A549 treated with DMSO at 1 μM for 4 hours (cell line): ENCODE measurements around the gene TTYH1. TPM values are rescaled to one million over a fixed set of nuclear protein-coding genes. Genes with fewer than 3 reads are reported as not detected.

Experiments used
- total RNA-seq: library from RNA; stranded (reverse); fragments of 200-300 nt; extraction: Qiagen RNA extraction; gene quantifications from 5 replicates; pipeline ENCODE4 v1.2.3, GENCODE V29; 2022; ENCODE audit warnings: low read depth

The TTYH1 gene
- total RNA-seq, result 0.14 to 0.34 TPM (median 0.25 TPM) in 4 of 5 replicates, not detected in the other

GRCh38 chr19:54415208-54415900 lies at the start of gene TTYH1:
TTYH1 (plus strand) TSS chr19:54415464; CDS start chr19:54415553, 89 bp downstream.

DNA sequence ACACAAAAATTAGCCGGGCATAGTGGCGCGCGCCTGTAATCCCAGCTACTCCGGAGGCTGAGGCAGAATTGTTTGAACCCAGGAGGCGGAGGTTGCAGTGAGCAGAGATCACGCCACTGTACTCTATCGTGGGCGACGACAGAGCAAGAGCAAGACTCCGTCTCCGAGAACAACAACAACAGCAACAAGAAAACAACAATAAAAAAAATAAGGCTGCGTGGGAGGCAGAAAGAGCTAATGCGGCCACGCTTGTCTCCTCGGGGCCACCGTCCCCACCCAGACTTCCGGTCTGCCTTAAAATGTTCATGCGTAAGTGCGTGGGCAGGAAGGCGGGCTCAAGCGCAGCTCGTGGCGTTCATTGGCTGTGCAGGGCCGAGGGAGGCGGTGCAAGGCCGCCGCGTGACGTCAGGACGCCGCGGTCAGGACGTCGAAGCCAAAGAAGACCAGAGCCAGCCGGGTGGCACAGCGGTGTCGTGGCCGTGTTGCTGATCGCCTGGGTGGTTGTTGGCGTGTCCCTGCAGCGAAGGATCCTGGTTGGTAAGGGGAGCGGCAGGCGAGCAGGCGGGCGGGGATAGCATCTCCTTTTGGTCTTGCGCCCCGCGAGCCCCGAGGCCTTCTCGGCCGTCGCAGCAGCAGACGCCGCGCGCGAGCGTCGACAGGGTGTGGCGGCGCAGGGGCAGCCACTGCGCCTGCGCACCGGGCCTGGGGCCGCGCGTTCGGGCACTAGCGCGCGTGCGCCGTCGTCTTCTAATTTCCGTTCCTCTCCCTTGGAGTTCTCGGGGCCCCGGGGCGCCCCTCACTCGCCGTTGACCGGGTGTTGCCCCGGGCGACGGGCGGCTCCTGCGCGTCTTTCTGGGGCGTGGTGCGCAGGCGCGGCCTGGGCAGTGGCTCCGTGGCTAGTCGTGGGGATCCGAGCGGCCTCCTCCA lies 33.8 kb downstream of the TTYH1 start, which contains the start of gene LENG8:
TSS of gene LENG8 (plus strand) at position 426 of the 927 bp plus-strand sequence. CDS start 2,146 bp downstream, outside the sequence.

DNA sequence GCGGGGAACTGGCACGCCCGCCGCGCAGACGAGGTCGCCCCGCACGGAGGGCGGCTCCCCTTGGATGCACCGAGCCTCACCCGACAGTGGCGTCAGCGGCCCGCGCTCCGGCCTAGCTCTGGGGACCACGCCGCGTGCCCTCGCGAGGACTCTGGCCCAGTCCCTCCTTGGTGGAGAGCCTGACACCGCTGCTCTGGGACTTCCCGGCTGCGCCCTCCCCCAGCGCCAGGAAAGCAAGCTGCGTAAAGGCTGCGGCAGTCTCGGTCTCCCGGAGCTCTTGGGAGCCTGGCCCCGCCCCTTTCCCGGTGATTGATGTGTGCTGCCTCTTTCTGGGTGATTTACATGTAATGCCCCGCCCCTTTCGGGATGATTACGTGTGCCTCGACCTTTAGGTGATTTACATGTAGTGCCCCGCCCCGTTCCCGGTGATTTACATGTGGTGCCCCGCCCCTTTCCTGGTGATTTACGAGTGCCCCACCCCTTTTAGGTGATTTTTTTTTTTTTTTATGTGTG lies 48.3 kb downstream of the TTYH1 start, which contains the start of gene LENG9:
TSS of gene LENG9 (minus strand) at position 248 of the 513 bp plus-strand sequence. CDS start 252 bp downstream, outside the sequence.

DNA sequence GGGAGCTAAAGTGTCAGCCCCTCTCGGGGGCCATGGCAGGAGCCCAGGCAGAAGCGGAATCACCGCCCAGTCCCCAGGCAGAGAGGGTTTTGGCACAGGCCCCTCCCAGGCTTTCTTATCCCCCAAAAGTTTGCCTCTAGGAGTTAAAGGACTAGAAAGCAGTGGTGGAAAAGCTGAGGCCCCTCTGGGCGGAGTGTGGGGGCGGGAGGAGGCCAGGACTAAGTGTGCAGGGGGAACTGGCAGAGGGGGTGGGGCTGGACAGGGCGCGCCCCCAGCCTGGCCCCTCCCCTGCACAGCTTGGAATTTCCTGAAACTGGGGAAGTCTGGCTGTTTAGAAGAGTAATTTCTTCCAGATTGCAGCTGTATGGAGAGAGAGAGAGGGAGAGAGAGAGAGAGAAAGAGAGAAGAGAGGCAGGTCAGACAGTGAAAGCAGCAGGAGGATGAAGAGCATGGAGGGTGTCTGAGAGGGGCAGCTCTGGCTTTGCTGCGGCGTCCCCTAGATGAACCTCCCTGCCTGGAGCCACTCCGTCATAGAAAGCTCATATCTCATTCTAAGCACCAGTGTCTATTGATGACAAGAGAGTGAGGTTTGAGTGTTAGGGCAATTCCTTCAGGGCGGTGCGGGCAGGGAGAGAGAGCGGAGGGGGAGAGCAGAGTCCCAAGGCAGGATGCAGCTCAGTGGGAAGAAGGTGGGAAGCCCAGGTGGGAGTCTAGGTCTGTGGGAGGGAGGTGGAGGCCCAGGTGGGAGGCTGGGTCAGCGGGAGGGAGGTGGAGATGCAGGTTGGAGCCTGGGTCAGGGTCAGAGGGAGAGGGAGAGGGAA lies 58.0 kb downstream of the TTYH1 start, which contains the start of gene CDC42EP5:
TSS of gene CDC42EP5 (minus strand) at position 226 of the 821 bp plus-strand sequence. CDS start 7,749 bp downstream, outside the sequence.

Other genes with a start within 250 kb of the TTYH1 start
- gene TMC4, start 242.3 kb upstream of the TTYH1 start, total RNA-seq, result 0.99 to 1.2 TPM (median 1.1 TPM) in 5 replicates
- 125 to 191 TPM (median 159 TPM) in 5 replicates for gene MBOAT7, start 225.9 kb upstream of the TTYH1 start, total RNA-seq
- gene TSEN34, start 224.2 kb upstream of the TTYH1 start, total RNA-seq, result 84.4 to 129 TPM (median 119 TPM) in 5 replicates
- 2,084 to 2,876 TPM (median 2,101 TPM) in 5 replicates for gene RPS9, start 214.6 kb upstream of the TTYH1 start, total RNA-seq
- 0.04 to 0.17 TPM (median 0.11 TPM) in 3 of 5 replicates, not detected in the others for gene LILRB3, start 192.5 kb upstream of the TTYH1 start, total RNA-seq
- not detected in 5 replicates for gene LILRA6, start 172.7 kb upstream of the TTYH1 start, total RNA-seq
- 0.02 TPM in 1 of 5 replicates, not detected in the others for gene LILRB5, start 158.2 kb upstream of the TTYH1 start, total RNA-seq
- 0.05 to 0.09 TPM (median 0.05 TPM) in 4 of 5 replicates, not detected in the other for gene LILRB2, start 134.4 kb upstream of the TTYH1 start, total RNA-seq
- gene LILRA5, start 102.3 kb upstream of the TTYH1 start, total RNA-seq, result not detected in 5 replicates
- gene LILRA4, start 76.3 kb upstream of the TTYH1 start, total RNA-seq, result 0.08 TPM in 1 of 5 replicates, not detected in the others
- gene LAIR1, start 50.5 kb upstream of the TTYH1 start, total RNA-seq, result 0.16 TPM in 1 of 5 replicates, not detected in the others
- gene LENG8, start 33.7 kb downstream of the TTYH1 start, total RNA-seq, result 69.7 to 124 TPM (median 109 TPM) in 5 replicates
- gene LENG9, start 48.3 kb downstream of the TTYH1 start, total RNA-seq, result 5.4 to 8.0 TPM (median 6.7 TPM) in 5 replicates
- gene CDC42EP5, start 57.8 kb downstream of the TTYH1 start, total RNA-seq, result not detected in 5 replicates
- not detected in 5 replicates for gene LAIR2, start 87.4 kb downstream of the TTYH1 start, total RNA-seq
- gene LILRA2, start 158.3 kb downstream of the TTYH1 start, total RNA-seq, result not detected in 5 replicates
- not detected in 5 replicates for gene LILRA1, start 178.2 kb downstream of the TTYH1 start, total RNA-seq
- gene LILRB1, start 215.0 kb downstream of the TTYH1 start, total RNA-seq, result 0.03 to 0.07 TPM in 2 of 5 replicates, not detected in the others
- gene LILRB4, start 247.5 kb downstream of the TTYH1 start, total RNA-seq, result not detected in 5 replicates